HEK293 (cell line): ENCODE results near the gene TOP3A.

ENCODE experiments used
- PRDM1 ChIP-seq: fragments of 450-650 bp; formaldehyde crosslinking; IDR thresholded peaks from 2 replicates; pipeline ENCODE4; 2016; ENCODE audit warnings: missing biosample characterization, missing genetic modification characterization
- ZFP41 ChIP-seq: fragments of 450-650 bp; formaldehyde crosslinking; IDR thresholded peaks from 2 replicates; pipeline ENCODE4 v1.5.1; 2016; ENCODE audit warnings: missing biosample characterization, missing genetic modification characterization, borderline replicate concordance
- ZNF10 ChIP-seq: fragments of 450-650 bp; formaldehyde crosslinking; IDR thresholded peaks from 2 replicates; pipeline ENCODE4 v1.5.1; 2017; ENCODE audit warnings: missing biosample characterization, missing genetic modification characterization
- ZNF121 ChIP-seq: fragments of 450-650 bp; formaldehyde crosslinking; IDR thresholded peaks from 2 replicates; pipeline ENCODE4 v1.5.1; 2016; ENCODE audit warnings: missing biosample characterization, missing genetic modification characterization
- ZNF324 ChIP-seq: fragments of 450-650 bp; formaldehyde crosslinking; IDR thresholded peaks from 2 replicates; pipeline ENCODE4 v1.5.1; 2016; ENCODE audit warnings: missing biosample characterization, missing genetic modification characterization
- ZNF501 ChIP-seq: fragments of 450-650 bp; formaldehyde crosslinking; IDR thresholded peaks from 2 replicates; pipeline ENCODE4 v1.5.1; 2016; ENCODE audit warnings: missing biosample characterization, missing genetic modification characterization
- ZNF707 ChIP-seq: fragments of 450-650 bp; formaldehyde crosslinking; IDR thresholded peaks from 2 replicates; pipeline ENCODE4 v1.5.1; 2016; ENCODE audit warnings: missing biosample characterization, missing genetic modification characterization
- TF ChIP-seq, protein P1 (sequence below): fragments of 450-650 bp; formaldehyde crosslinking; IDR thresholded peaks from 2 replicates; pipeline ENCODE4 v1.5.1; 2016; ENCODE audit warnings: missing biosample characterization, missing genetic modification characterization
- TF ChIP-seq, protein P2 (sequence below): fragments of 450-650 bp; formaldehyde crosslinking; IDR thresholded peaks from 2 replicates; pipeline ENCODE4 v1.5.1; 2016; ENCODE audit warnings: missing biosample characterization, missing genetic modification characterization
- TF ChIP-seq, protein P3 (sequence below): fragments of 450-650 bp; formaldehyde crosslinking; IDR thresholded peaks from 2 replicates; pipeline ENCODE4 v1.5.1; 2016; ENCODE audit warnings: missing biosample characterization, missing genetic modification characterization
- TF ChIP-seq, protein P4 (sequence below): fragments of 450-650 bp; formaldehyde crosslinking; IDR thresholded peaks from 2 replicates; pipeline ENCODE4 v1.5.1; 2016; ENCODE audit warnings: missing biosample characterization, missing genetic modification characterization

DNA sequence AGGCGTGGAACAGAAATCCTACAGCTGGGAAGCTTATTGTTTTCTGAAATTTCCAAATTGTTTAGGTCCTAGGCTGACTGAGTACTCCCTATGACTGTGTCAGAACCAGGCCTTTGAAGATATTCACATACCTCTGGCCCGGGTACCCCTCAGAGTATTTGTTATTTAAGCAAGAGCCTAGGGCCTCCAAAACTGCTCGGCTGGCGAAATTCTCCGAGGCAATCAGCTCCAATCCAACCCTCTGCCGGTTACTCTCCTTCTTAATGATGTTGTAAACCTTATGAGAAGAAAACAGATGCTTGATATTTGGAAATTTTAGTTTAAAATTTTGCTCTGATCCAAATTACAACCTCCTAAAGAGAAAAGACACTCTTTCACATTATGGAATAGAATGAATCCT, 38.7 kb upstream of the TOP3A start:
- TF ChIP-seq, protein P1, sequence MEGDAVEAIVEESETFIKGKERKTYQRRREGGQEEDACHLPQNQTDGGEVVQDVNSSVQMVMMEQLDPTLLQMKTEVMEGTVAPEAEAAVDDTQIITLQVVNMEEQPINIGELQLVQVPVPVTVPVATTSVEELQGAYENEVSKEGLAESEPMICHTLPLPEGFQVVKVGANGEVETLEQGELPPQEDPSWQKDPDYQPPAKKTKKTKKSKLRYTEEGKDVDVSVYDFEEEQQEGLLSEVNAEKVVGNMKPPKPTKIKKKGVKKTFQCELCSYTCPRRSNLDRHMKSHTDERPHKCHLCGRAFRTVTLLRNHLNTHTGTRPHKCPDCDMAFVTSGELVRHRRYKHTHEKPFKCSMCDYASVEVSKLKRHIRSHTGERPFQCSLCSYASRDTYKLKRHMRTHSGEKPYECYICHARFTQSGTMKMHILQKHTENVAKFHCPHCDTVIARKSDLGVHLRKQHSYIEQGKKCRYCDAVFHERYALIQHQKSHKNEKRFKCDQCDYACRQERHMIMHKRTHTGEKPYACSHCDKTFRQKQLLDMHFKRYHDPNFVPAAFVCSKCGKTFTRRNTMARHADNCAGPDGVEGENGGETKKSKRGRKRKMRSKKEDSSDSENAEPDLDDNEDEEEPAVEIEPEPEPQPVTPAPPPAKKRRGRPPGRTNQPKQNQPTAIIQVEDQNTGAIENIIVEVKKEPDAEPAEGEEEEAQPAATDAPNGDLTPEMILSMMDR (tag by site-specific recombination): no peak
- TF ChIP-seq, protein P2, sequence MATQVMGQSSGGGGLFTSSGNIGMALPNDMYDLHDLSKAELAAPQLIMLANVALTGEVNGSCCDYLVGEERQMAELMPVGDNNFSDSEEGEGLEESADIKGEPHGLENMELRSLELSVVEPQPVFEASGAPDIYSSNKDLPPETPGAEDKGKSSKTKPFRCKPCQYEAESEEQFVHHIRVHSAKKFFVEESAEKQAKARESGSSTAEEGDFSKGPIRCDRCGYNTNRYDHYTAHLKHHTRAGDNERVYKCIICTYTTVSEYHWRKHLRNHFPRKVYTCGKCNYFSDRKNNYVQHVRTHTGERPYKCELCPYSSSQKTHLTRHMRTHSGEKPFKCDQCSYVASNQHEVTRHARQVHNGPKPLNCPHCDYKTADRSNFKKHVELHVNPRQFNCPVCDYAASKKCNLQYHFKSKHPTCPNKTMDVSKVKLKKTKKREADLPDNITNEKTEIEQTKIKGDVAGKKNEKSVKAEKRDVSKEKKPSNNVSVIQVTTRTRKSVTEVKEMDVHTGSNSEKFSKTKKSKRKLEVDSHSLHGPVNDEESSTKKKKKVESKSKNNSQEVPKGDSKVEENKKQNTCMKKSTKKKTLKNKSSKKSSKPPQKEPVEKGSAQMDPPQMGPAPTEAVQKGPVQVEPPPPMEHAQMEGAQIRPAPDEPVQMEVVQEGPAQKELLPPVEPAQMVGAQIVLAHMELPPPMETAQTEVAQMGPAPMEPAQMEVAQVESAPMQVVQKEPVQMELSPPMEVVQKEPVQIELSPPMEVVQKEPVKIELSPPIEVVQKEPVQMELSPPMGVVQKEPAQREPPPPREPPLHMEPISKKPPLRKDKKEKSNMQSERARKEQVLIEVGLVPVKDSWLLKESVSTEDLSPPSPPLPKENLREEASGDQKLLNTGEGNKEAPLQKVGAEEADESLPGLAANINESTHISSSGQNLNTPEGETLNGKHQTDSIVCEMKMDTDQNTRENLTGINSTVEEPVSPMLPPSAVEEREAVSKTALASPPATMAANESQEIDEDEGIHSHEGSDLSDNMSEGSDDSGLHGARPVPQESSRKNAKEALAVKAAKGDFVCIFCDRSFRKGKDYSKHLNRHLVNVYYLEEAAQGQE (tag by site-specific recombination): no peak
- TF ChIP-seq ZNF10 (no peak), PRDM1 (tag by site-specific recombination) (no peak), ZNF707 (tag by site-specific recombination) (no peak), ZNF501 (tag by site-specific recombination) (no peak), ZNF121 (tag by site-specific recombination) (no peak), ZFP41 (tag by site-specific recombination) (no peak), ZNF324 (tag by site-specific recombination) (no peak)
- TF ChIP-seq, protein P3, sequence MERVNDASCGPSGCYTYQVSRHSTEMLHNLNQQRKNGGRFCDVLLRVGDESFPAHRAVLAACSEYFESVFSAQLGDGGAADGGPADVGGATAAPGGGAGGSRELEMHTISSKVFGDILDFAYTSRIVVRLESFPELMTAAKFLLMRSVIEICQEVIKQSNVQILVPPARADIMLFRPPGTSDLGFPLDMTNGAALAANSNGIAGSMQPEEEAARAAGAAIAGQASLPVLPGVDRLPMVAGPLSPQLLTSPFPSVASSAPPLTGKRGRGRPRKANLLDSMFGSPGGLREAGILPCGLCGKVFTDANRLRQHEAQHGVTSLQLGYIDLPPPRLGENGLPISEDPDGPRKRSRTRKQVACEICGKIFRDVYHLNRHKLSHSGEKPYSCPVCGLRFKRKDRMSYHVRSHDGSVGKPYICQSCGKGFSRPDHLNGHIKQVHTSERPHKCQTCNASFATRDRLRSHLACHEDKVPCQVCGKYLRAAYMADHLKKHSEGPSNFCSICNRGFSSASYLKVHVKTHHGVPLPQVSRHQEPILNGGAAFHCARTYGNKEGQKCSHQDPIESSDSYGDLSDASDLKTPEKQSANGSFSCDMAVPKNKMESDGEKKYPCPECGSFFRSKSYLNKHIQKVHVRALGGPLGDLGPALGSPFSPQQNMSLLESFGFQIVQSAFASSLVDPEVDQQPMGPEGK (tag by site-specific recombination): no peak
- TF ChIP-seq, protein P4, sequence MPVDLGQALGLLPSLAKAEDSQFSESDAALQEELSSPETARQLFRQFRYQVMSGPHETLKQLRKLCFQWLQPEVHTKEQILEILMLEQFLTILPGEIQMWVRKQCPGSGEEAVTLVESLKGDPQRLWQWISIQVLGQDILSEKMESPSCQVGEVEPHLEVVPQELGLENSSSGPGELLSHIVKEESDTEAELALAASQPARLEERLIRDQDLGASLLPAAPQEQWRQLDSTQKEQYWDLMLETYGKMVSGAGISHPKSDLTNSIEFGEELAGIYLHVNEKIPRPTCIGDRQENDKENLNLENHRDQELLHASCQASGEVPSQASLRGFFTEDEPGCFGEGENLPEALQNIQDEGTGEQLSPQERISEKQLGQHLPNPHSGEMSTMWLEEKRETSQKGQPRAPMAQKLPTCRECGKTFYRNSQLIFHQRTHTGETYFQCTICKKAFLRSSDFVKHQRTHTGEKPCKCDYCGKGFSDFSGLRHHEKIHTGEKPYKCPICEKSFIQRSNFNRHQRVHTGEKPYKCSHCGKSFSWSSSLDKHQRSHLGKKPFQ: no peak
